GM23338 (cell line): ENCODE data around the gene CENPP.

ENCODE experiments used
- CREB1 ChIP-seq: fragments of 250-450 bp; sonication (Bioruptor Pico); IDR thresholded peaks from 2 replicates; pipeline ENCODE4 v1.5.0; 2020; ENCODE audit warnings: low read depth, mild to moderate bottlenecking, moderate library complexity
- CTCF ChIP-seq, 2 experiments: fragments of 200-600 bp in 1 of 2; sonication (generic) in 1 of 2; conservative IDR thresholded peaks; 2 replicates each; pipeline versions ENCODE4 v1.5.1 to v1.6.1; 2016 to 2017; ENCODE audit warnings: antibody characterized with exemption in 2 of 2, low read depth in 2 of 2, mild to moderate bottlenecking in 2 of 2, moderate library complexity in 1 of 2
- ETS1 ChIP-seq: IDR thresholded peaks from 2 replicates; pipeline ENCODE4 v1.6.1; 2016; ENCODE audit warnings: antibody characterized with exemption
- EZH2 ChIP-seq: fragments of 200-600 bp; sonication (generic); IDR thresholded peaks from one replicate; pipeline ENCODE4 v1.8.0; 2017; ENCODE audit warnings: antibody characterized with exemption, mild to moderate bottlenecking, low read depth; ENCODE audit not compliant: unreplicated experiment
- EZH2phosphoT487 ChIP-seq: fragments of 200-600 bp; sonication (generic); IDR thresholded peaks from one replicate; pipeline ENCODE4 v1.8.1; 2018; ENCODE audit warnings: antibody characterized with exemption; ENCODE audit not compliant: unreplicated experiment
- JUNB ChIP-seq: IDR thresholded peaks from one replicate; pipeline ENCODE4 v1.6.1; 2016; ENCODE audit warnings: antibody characterized with exemption; ENCODE audit not compliant: unreplicated experiment
- NANOG ChIP-seq: IDR thresholded peaks from 2 replicates; pipeline ENCODE4 v1.6.1; 2016; ENCODE audit warnings: antibody characterized with exemption, borderline replicate concordance
- POLR2AphosphoS5 ChIP-seq: IDR thresholded peaks from 2 replicates; pipeline ENCODE4 v1.6.1; 2016; ENCODE audit warnings: antibody characterized with exemption, low read depth
- REST ChIP-seq: IDR thresholded peaks from one replicate; pipeline ENCODE4 v1.6.1; 2018; ENCODE audit warnings: antibody characterized with exemption; ENCODE audit not compliant: unreplicated experiment
- STAT1 ChIP-seq: IDR thresholded peaks from one replicate; pipeline ENCODE4 v1.6.1; 2016; ENCODE audit warnings: antibody characterized with exemption; ENCODE audit not compliant: unreplicated experiment
- ZNF114 ChIP-seq: fragments of 250-450 bp; sonication (Bioruptor Pico); IDR thresholded peaks from 2 replicates; pipeline ENCODE4 v1.5.0; 2020; ENCODE audit warnings: mild to moderate bottlenecking, moderate library complexity
- ZNF331 ChIP-seq: fragments of 250-450 bp; sonication (Bioruptor Pico); IDR thresholded peaks from 2 replicates; pipeline ENCODE4 v1.5.0; 2020; ENCODE audit warnings: low read depth, mild to moderate bottlenecking, moderate library complexity
- ZNF462 ChIP-seq: fragments of 250-450 bp; sonication (Bioruptor Pico); IDR thresholded peaks from 2 replicates; pipeline ENCODE4 v1.5.0; 2020; ENCODE audit warnings: mild to moderate bottlenecking, moderate library complexity

GRCh38 chr9:92369075-92369474 lies 43.3 kb downstream of the CENPP start:
- TF ChIP-seq CTCF (conservative IDR thresholded peaks at IDR 0.05; ENCODE audit: low read depth in 2 of 2) (no peak), POLR2AphosphoS5 (no peak), STAT1 (no peak), EZH2 (no peak), REST (no peak), ETS1 (no peak), JUNB (no peak), CREB1 (no peak), ZNF114 (CRISPR knock-in tag) (no peak), EZH2phosphoT487 (no peak), NANOG (no peak), ZNF331 (CRISPR knock-in tag) (no peak), ZNF462 (no peak)
